GM12878 (cell line): ENCODE measurements around the gene TOM1L2. TPM values are rescaled to one million over a fixed set of nuclear protein-coding genes. Genes with fewer than 3 reads are reported as not detected.

ENCODE experiments used
- ATAC-seq: fragments of 200-7000 bp; cut with Tn5 transposase; 3 replicates; pipeline ENCODE4 v1.9.1; 2020; ENCODE audit warnings: mild to moderate bottlenecking, moderate library complexity
- BruUV-seq: library from RNA; stranded (reverse); fragments of 400-500 nt; replicated peaks from 2 replicates; lab custom pipeline; 2021; lab: Mats Ljungman, UMichigan
- CTCF ChIA-PET: fragments of 300-600 bp; sonication (Branson Sonifier 250); formaldehyde crosslinking; extraction: SDS; loops from one replicate; lab custom pipeline; 2021; ENCODE audit warnings: inconsistent platforms; lab: Yijun Ruan, JAX
- POLR2A ChIA-PET: fragments of 350-600 bp; formaldehyde crosslinking; extraction: SDS; loops from one replicate; lab custom pipeline; 2021; ENCODE audit warnings: inconsistent platforms; lab: Charles Lee
- RAD21 ChIA-PET: fragments of 300-600 bp; sonication (Branson Sonifier 250); formaldehyde crosslinking; loops from one replicate; lab custom pipeline; 2023; ENCODE audit warnings: antibody characterized with exemption; ENCODE audit not compliant: unreplicated experiment; lab: Charles Lee
- SMC1A ChIA-PET: fragments of 300-600 bp; sonication (Branson Sonifier 250); formaldehyde crosslinking; loops from one replicate; lab custom pipeline; 2023; ENCODE audit not compliant: unreplicated experiment, uncharacterized antibody; lab: Charles Lee
- DNase-seq: peaks from one replicate; pipeline ENCODE4 v3.0.0-alpha.2; 2011; ENCODE audit warnings: low read depth, low spot score
- FAIRE-seq: peaks from 3 replicates; lab custom pipeline; 2011; peaks lifted over from hg19 to GRCh38; lab: Jason Lieb, UNC
- H2AFZ ChIP-seq: 2 replicates; pipeline ENCODE4 v1.6.0; 2011; ENCODE audit warnings: low read depth, low read length, control low read depth; ENCODE audit not compliant: control insufficient read depth
- H3K27ac ChIP-seq: 2 replicates; pipeline ENCODE4 v1.5.1; 2011; ENCODE audit warnings: control low read depth; ENCODE audit not compliant: control insufficient read depth, insufficient read depth
- H3K27me3 ChIP-seq, 2 experiments: replicated peaks in 1 of 2; 2 replicates each; pipeline versions ENCODE4 v1.6.0 to v1.6.1; 2011; ENCODE audit warnings: low read length in 1 of 2; ENCODE audit not compliant: control insufficient read depth in 2 of 2, insufficient read depth in 2 of 2
- H3K36me3 ChIP-seq, 2 experiments: 2 replicates each; pipeline ENCODE4 v1.5.1; 2011; ENCODE audit warnings: low read length in 1 of 2; ENCODE audit not compliant: control insufficient read depth in 2 of 2, insufficient read depth in 2 of 2
- H3K4me1 ChIP-seq: 2 replicates; pipeline ENCODE4 v1.6.1; 2011; ENCODE audit warnings: mild to moderate bottlenecking, low read length, moderate library complexity, mixed read lengths; ENCODE audit not compliant: control insufficient read depth, insufficient read depth
- H3K4me2 ChIP-seq: 2 replicates; pipeline ENCODE4 v1.6.0; 2011; ENCODE audit warnings: control low read depth; ENCODE audit not compliant: control insufficient read depth, insufficient read depth
- H3K4me3 ChIP-seq: fragments of 200-600 bp; sonication (generic); 2 replicates; pipeline ENCODE4 v1.5.1; 2016
- H3K79me2 ChIP-seq: 2 replicates; pipeline ENCODE4 v1.6.0; 2011; ENCODE audit warnings: low read length; ENCODE audit not compliant: control insufficient read depth, insufficient read depth
- H3K9ac ChIP-seq: 2 replicates; pipeline ENCODE4 v1.8.0; 2011; ENCODE audit warnings: low read length, control low read depth, mixed read lengths; ENCODE audit not compliant: control insufficient read depth, insufficient read depth
- H3K9me3 ChIP-seq: replicated peaks from 3 replicates; pipeline ENCODE4 v1.5.1; 2011; ENCODE audit warnings: mild to moderate bottlenecking, low read length; ENCODE audit not compliant: control insufficient read depth, insufficient read depth
- H4K20me1 ChIP-seq: 2 replicates; pipeline ENCODE4 v1.6.0; 2011; ENCODE audit not compliant: control insufficient read depth, insufficient read depth
- CBX5 ChIP-seq: sonication (generic); IDR thresholded peaks from 2 replicates; pipeline ENCODE4 v1.6.1; 2016; ENCODE audit warnings: low read depth, moderate library complexity, mild to moderate bottlenecking, inconsistent platforms
- DPF2 ChIP-seq: fragments of 450-650 bp; IDR thresholded peaks from 2 replicates; pipeline ENCODE4 v1.6.1; 2017; ENCODE audit warnings: mild to moderate bottlenecking
- E4F1 ChIP-seq: fragments of 450-650 bp; IDR thresholded peaks from 2 replicates; pipeline ENCODE4 v1.6.1; 2018; ENCODE audit warnings: borderline replicate concordance, mild to moderate bottlenecking; ENCODE audit not compliant: partially characterized antibody
- FOXM1 ChIP-seq: IDR thresholded peaks from 2 replicates; pipeline ENCODE4 v1.6.1; 2012; ENCODE audit warnings: low read depth, mild to moderate bottlenecking, inconsistent platforms, low read length, moderate library complexity
- GABPA ChIP-seq: IDR thresholded peaks from 2 replicates; pipeline ENCODE4 v1.6.1; 2014; ENCODE audit warnings: antibody characterized with exemption, low read depth, mild to moderate bottlenecking, inconsistent platforms
- HSF1 ChIP-seq: fragments of 150-350 bp; IDR thresholded peaks from 2 replicates; pipeline ENCODE4 v1.6.1; 2014; ENCODE audit warnings: mild to moderate bottlenecking, low read depth, low read length
- IRF4 ChIP-seq: IDR thresholded peaks from 2 replicates; pipeline ENCODE4 v1.6.1; 2011; ENCODE audit warnings: low read depth, low read length
- LARP7 ChIP-seq: fragments of 450-650 bp; IDR thresholded peaks from 2 replicates; pipeline ENCODE4 v1.6.1; 2017; ENCODE audit warnings: mild to moderate bottlenecking
- MYC ChIP-seq: IDR thresholded peaks from 2 replicates; pipeline ENCODE4 v1.6.1; 2011; ENCODE audit warnings: mild to moderate bottlenecking, low read length, moderate library complexity, inconsistent platforms; ENCODE audit not compliant: insufficient read depth, insufficient replicate concordance, insufficient read length, severe bottlenecking
- NFIC ChIP-seq: IDR thresholded peaks from 2 replicates; pipeline ENCODE4 v1.6.1; 2012; ENCODE audit warnings: low read depth, mild to moderate bottlenecking, inconsistent platforms, low read length, moderate library complexity
- NR2C2 ChIP-seq: IDR thresholded peaks from 2 replicates; pipeline ENCODE4 v1.6.1; 2011; ENCODE audit warnings: borderline replicate concordance, low read depth; ENCODE audit not compliant: control insufficient read depth, insufficient read length
- POU2F2 ChIP-seq: IDR thresholded peaks from 3 replicates; pipeline ENCODE4 v1.6.1; 2011; ENCODE audit warnings: low read depth, mild to moderate bottlenecking, low read length, borderline replicate concordance
- RBBP5 ChIP-seq: fragments of 200-600 bp; sonication (generic); conservative IDR thresholded peaks from 2 replicates; pipeline ENCODE4 v1.6.1; 2016
- USF1 ChIP-seq: IDR thresholded peaks from 2 replicates; pipeline ENCODE4 v1.6.1; 2011; ENCODE audit warnings: borderline replicate concordance, low read depth, mild to moderate bottlenecking, moderate library complexity, mixed read lengths, low read length; ENCODE audit not compliant: insufficient read depth; ENCODE audit errors: extremely low read length
- WGBS: methylation state at CpG from one replicate; pipeline ENCODE4 v1.1.6; 2016; ENCODE audit warnings: low lambda C conversion rate; ENCODE audit not compliant: insufficient replicate concordance, insufficient coverage; ENCODE audit errors: missing lambda C conversion rate; 5-methylcytosine and 5-hydroxymethylcytosine counted together
- in situ Hi-C: fragments of 300-500 bp; cut with MboI; formaldehyde crosslinking; loops from 9 replicates; pipeline ENCODE4 v1.14.3; 2018; ENCODE audit warnings: mixed read lengths
- intact Hi-C: fragments of 100-400 bp; cut with micrococcal nuclease; formaldehyde crosslinking; loops from one replicate; pipeline ENCODE4 v1.14.2; 2022; ENCODE audit not compliant: unreplicated experiment
- polyA plus RNA-seq, 11 experiments: library from polyadenylated mRNA; depleted of rRNA in 4 of 11; unstranded in 6 of 11; stranded (reverse) in 5 of 11; fragments of >200 nt; fragmentation: Nextera tagmentation in 4 of 11; fragmentation: Illumina TruSeq in 1 of 11; extraction: Ambion mirVana in 4 of 11; extraction: Trizol in 1 of 11; gene quantifications; 1 replicate in 1 of 11; 2 replicates in 10 of 11; pipeline versions ENCODE4 v1.2.1 to v1.2.3, GENCODE V29; 2011 to 2016; ENCODE audit warnings: inconsistent platforms in 2 of 11, missing spikeins in 2 of 11, low read depth in 1 of 11
- total RNA-seq, 4 experiments: library from RNA; depleted of rRNA in 3 of 4; stranded (reverse); fragments of >200 nt in 3 of 4; fragmentation: Illumina TruSeq in 1 of 4; extraction: Trizol in 1 of 4; gene quantifications; 2 replicates each; pipeline versions ENCODE4 v1.2.1 to v1.2.3, GENCODE V29; 2013 to 2021
- TF ChIP-seq, protein P1 (sequence below): IDR thresholded peaks from 2 replicates; pipeline ENCODE4 v1.6.1; 2011; ENCODE audit warnings: low read depth, low read length, improper control_type of control experiment, borderline replicate concordance
- TF ChIP-seq, protein P2 (sequence below): fragments of 450-650 bp; formaldehyde crosslinking; IDR thresholded peaks from 2 replicates; pipeline ENCODE4 v1.5.0; 2022; ENCODE audit warnings: mild to moderate bottlenecking, missing genetic modification characterization

The TOM1L2 gene
- total and polyA plus RNA-seq, 10 of the 15 experiments (the other 5 are each of a cell fraction or from before 2014, with no cell fraction given) = 0.19 to 19.2 (median 8.1) TPM

DNA sequence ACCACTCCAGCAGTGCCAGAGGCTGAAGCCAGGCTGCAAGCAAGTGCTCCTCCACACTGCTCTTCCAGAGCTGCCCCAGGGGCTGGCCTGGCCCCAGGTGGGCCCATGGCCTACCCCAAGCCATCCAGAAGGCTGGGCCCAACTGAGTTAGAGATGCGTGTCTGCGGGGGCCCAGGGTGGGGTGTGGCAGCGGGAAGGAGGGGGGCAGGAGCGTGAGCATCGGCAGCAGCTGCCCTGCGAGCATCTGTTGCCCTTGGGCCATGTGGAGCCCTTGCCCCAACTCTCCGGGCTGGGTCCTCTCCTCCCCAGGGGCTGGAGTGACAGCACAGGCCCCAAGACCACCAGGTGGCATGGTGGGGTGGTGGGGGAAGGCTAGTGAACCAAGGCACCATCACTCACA lies 128.1 kb downstream of the TOM1L2 start:
- no peak overlapping the region for H2AFZ ChIP-seq
- TF ChIP-seq NFIC (no peak), USF1 (no peak), POU2F2 (no peak), HSF1 (no peak), CBX5 (no peak), MYC (no peak), RBBP5 (no peak), E4F1 (no peak), FOXM1 (no peak), IRF4 (no peak), NR2C2 (no peak), LARP7 (no peak), GABPA (no peak), DPF2 (no peak)
- TF ChIP-seq, protein P1, sequence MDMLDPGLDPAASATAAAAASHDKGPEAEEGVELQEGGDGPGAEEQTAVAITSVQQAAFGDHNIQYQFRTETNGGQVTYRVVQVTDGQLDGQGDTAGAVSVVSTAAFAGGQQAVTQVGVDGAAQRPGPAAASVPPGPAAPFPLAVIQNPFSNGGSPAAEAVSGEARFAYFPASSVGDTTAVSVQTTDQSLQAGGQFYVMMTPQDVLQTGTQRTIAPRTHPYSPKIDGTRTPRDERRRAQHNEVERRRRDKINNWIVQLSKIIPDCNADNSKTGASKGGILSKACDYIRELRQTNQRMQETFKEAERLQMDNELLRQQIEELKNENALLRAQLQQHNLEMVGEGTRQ = no peak
- TF ChIP-seq, protein P2, sequence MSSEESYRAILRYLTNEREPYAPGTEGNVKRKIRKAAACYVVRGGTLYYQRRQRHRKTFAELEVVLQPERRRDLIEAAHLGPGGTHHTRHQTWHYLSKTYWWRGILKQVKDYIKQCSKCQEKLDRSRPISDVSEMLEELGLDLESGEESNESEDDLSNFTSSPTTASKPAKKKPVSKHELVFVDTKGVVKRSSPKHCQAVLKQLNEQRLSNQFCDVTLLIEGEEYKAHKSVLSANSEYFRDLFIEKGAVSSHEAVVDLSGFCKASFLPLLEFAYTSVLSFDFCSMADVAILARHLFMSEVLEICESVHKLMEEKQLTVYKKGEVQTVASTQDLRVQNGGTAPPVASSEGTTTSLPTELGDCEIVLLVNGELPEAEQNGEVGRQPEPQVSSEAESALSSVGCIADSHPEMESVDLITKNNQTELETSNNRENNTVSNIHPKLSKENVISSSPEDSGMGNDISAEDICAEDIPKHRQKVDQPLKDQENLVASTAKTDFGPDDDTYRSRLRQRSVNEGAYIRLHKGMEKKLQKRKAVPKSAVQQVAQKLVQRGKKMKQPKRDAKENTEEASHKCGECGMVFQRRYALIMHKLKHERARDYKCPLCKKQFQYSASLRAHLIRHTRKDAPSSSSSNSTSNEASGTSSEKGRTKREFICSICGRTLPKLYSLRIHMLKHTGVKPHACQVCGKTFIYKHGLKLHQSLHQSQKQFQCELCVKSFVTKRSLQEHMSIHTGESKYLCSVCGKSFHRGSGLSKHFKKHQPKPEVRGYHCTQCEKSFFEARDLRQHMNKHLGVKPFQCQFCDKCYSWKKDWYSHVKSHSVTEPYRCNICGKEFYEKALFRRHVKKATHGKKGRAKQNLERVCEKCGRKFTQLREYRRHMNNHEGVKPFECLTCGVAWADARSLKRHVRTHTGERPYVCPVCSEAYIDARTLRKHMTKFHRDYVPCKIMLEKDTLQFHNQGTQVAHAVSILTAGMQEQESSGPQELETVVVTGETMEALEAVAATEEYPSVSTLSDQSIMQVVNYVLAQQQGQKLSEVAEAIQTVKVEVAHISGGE (CRISPR knock-in tag) = no peak
- peaks cover 14% of the 10 kb centered on the region for H3K4me1 ChIP-seq
- H3K36me3 ChIP-seq = no peaks in the 10 kb centered on the region
- CTCF ChIA-PET = no interaction called here
- POLR2A ChIA-PET = no interaction called here
- no peaks in the 10 kb centered on the region for H4K20me1 ChIP-seq
- H3K4me2 ChIP-seq = no peak overlapping the region
- RAD21 ChIA-PET = no interaction called here
- H3K27me3 ChIP-seq = no peaks in the 10 kb centered on the region
- H3K27ac ChIP-seq = no peak overlapping the region
- 66% methylated on average over 5 of the region's 7 CpGs for WGBS
- no peak overlapping the region for H3K9ac ChIP-seq
- ATAC-seq = no peak
- in situ Hi-C loops = no loop called here
- no peak for DNase-seq
- intact Hi-C loops = no loop called here
- FAIRE-seq = no peak
- no peaks in the 10 kb centered on the region for H3K9me3 ChIP-seq
- H3K79me2 ChIP-seq = no peaks in the 10 kb centered on the region
- H3K4me3 ChIP-seq = no peak overlapping the region
- BruUV-seq = no TSS peak
- SMC1A ChIA-PET = no interaction called here
